Ascending aorta (tissue), 2 donors: ENCODE measurements around the gene DIAPH2. TPM values are rescaled to one million over a fixed set of nuclear protein-coding genes. Genes with fewer than 3 reads are reported as not detected.

ENCODE experiments used
- DNase-seq, 2 donors: peaks; one replicate each; pipeline ENCODE4 v3.0.0-alpha.2; 2019; ENCODE audit warnings: low spot score in 2 of 2
- H3K27ac ChIP-seq, 2 donors: fragments of 200-600 bp; sonication (generic); one replicate each; pipeline ENCODE4 v1.5.1; 2016 to 2017; ENCODE audit warnings: mild to moderate bottlenecking in 1 of 2
- H3K27me3 ChIP-seq: fragments of 200-600 bp; sonication (generic); one replicate; pipeline ENCODE4 v1.5.1; 2017
- H3K36me3 ChIP-seq, 2 donors: fragments of 200-600 bp; sonication (generic); one replicate each; pipeline ENCODE4 v1.5.1; 2016
- H3K4me1 ChIP-seq, 2 donors: fragments of 200-600 bp; sonication (generic); one replicate each; pipeline ENCODE4 v1.5.1; 2016 to 2017; ENCODE audit warnings: mild to moderate bottlenecking in 1 of 2
- H3K4me3 ChIP-seq, 2 donors: fragments of 200-600 bp; sonication (generic); one replicate each; pipeline ENCODE4 v1.5.1; 2016 to 2017; ENCODE audit warnings: mild to moderate bottlenecking in 1 of 2
- H3K9me3 ChIP-seq, 2 donors: fragments of 200-600 bp; sonication (generic); one replicate each; pipeline ENCODE4 v1.5.1; 2016
- intact Hi-C: fragments of 100-400 bp; cut with DNase I; formaldehyde crosslinking; loops from one replicate; pipeline ENCODE4 v1.15.1; 2023
- total RNA-seq: library from RNA; depleted of rRNA; stranded (reverse); fragments of >200 nt; gene quantifications from one replicate; pipeline ENCODE4 v1.1.0, GENCODE V29; 2016
- TF ChIP-seq, protein P1 (sequence below), 3 experiments: fragments of 200-600 bp in 2 of 3; fragments of 450-650 bp in 1 of 3; sonication (generic) in 2 of 3; IDR thresholded peaks; one replicate each; pipeline ENCODE4 v1.5.1; 2016 to 2019; ENCODE audit warnings: antibody characterized with exemption in 3 of 3, mild to moderate bottlenecking in 1 of 3, moderate library complexity in 1 of 3

The DIAPH2 gene
- total RNA-seq, 1 donor from 2014 or later = 27.9 TPM

DNA sequence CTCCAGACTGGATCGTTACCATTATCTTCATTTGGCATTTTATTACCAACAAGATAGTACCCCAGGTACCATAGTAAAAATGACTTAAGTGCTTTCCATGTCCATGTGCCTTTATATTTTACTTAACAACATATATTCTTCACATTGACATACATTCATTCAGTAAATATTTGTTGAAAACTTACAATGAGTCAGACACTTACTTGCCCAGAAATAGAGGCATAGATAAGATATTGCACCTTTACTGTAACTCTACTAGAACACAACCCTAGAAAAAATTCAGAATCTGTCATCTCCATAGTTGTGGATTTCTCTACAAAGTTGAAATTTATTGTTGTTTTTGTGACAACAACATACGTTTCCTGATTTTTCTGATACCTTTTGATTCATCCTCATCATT is 839.7 kb downstream of the DIAPH2 start:
- H3K27me3 ChIP-seq = no peaks in the 10 kb centered on the region
- no peaks in the 10 kb centered on the region for H3K9me3 ChIP-seq
- H3K4me1 ChIP-seq = no peaks in the 10 kb centered on the region
- H3K4me3 ChIP-seq = no peak overlapping the region
- TF ChIP-seq, protein P1, sequence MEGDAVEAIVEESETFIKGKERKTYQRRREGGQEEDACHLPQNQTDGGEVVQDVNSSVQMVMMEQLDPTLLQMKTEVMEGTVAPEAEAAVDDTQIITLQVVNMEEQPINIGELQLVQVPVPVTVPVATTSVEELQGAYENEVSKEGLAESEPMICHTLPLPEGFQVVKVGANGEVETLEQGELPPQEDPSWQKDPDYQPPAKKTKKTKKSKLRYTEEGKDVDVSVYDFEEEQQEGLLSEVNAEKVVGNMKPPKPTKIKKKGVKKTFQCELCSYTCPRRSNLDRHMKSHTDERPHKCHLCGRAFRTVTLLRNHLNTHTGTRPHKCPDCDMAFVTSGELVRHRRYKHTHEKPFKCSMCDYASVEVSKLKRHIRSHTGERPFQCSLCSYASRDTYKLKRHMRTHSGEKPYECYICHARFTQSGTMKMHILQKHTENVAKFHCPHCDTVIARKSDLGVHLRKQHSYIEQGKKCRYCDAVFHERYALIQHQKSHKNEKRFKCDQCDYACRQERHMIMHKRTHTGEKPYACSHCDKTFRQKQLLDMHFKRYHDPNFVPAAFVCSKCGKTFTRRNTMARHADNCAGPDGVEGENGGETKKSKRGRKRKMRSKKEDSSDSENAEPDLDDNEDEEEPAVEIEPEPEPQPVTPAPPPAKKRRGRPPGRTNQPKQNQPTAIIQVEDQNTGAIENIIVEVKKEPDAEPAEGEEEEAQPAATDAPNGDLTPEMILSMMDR (IDR thresholded peaks at IDR 0.05) = no peak
- H3K36me3 ChIP-seq = no peaks in the 10 kb centered on the region
- no peak overlapping the region for H3K27ac ChIP-seq
- no peak for DNase-seq
- intact Hi-C loops = loop anchor here (10.0 kb wide), 1 partner anchor 550 kb away; no protein-coding TSS in a partner anchor

GRCh38 chrX:97524997-97525396 is 840.4 kb downstream of the DIAPH2 start:
- H3K4me1 ChIP-seq = no peaks in the 10 kb centered on the region
- no peaks in the 10 kb centered on the region for H3K36me3 ChIP-seq
- intact Hi-C loops = loop anchor here (10.0 kb wide), 1 partner anchor 550 kb away; no protein-coding TSS in a partner anchor
- H3K9me3 ChIP-seq = peaks cover 0 to 5% of the 10 kb centered on the region in 2 donors
- TF ChIP-seq, protein P1 (IDR thresholded peaks at IDR 0.05) = no peak
- H3K27ac ChIP-seq = no peak overlapping the region
- no peaks in the 10 kb centered on the region for H3K27me3 ChIP-seq
- no peak overlapping the region for H3K4me3 ChIP-seq
- no peak for DNase-seq

DNA sequence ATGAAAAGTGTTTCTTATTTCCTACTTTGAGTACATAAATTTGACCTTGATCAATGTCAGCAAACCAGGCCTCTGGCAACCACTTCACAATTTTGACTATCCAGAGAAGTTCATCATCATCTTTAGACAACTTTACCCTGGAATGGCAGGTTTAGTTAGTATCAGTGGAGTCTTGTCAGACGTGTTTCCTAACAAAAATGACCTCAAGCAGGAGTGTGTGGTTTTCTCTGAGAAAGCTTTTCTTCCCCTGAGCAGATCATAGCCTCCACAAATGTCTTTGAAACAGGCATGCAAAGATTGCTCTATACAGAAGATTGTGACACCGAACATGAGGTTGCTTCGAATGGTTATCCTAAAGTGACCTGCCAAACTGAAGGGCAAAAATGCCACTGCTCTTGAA is 841.3 kb downstream of the DIAPH2 start:
- TF ChIP-seq, protein P1 (IDR thresholded peaks at IDR 0.05) = no peak
- intact Hi-C loops = loop anchor here (10.0 kb wide), 1 partner anchor 551 kb away; no protein-coding TSS in a partner anchor
- H3K4me1 ChIP-seq = no peaks in the 10 kb centered on the region
- H3K9me3 ChIP-seq = peaks cover 3 to 15% of the 10 kb centered on the region in 2 donors
- no peak overlapping the region for H3K27ac ChIP-seq
- H3K27me3 ChIP-seq = no peaks in the 10 kb centered on the region
- no peak overlapping the region for H3K4me3 ChIP-seq
- no peak for DNase-seq
- H3K36me3 ChIP-seq = no peaks in the 10 kb centered on the region

DNA sequence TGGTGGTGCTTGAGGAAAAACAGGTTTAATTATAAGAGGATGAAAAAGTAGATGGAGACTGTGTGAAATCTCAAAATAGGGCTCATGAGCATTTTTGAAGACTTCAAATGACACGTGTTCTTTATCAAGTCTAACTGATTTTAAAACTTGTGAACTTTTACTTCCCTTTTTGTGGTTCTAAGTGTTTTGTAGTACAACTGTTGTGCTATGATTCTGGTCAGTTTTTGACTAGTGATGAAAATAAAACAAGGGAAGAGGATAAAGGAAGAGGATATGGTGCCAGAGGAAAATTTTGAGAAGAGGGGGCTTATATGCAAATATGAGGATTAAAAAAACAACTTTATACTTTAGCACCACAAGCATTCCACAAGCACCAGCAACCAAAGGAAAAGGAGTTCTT is 843.1 kb downstream of the DIAPH2 start:
- intact Hi-C loops = loop anchor here (10.0 kb wide), 1 partner anchor 553 kb away; no protein-coding TSS in a partner anchor
- no peak for DNase-seq
- TF ChIP-seq, protein P1 (IDR thresholded peaks at IDR 0.05) = no peak
- no peaks in the 10 kb centered on the region for H3K36me3 ChIP-seq
- no peaks in the 10 kb centered on the region for H3K4me1 ChIP-seq
- H3K9me3 ChIP-seq = peaks cover 6 to 23% of the 10 kb centered on the region in 2 donors
- no peaks in the 10 kb centered on the region for H3K27me3 ChIP-seq
- H3K27ac ChIP-seq = no peak overlapping the region
- H3K4me3 ChIP-seq = no peak overlapping the region

DNA sequence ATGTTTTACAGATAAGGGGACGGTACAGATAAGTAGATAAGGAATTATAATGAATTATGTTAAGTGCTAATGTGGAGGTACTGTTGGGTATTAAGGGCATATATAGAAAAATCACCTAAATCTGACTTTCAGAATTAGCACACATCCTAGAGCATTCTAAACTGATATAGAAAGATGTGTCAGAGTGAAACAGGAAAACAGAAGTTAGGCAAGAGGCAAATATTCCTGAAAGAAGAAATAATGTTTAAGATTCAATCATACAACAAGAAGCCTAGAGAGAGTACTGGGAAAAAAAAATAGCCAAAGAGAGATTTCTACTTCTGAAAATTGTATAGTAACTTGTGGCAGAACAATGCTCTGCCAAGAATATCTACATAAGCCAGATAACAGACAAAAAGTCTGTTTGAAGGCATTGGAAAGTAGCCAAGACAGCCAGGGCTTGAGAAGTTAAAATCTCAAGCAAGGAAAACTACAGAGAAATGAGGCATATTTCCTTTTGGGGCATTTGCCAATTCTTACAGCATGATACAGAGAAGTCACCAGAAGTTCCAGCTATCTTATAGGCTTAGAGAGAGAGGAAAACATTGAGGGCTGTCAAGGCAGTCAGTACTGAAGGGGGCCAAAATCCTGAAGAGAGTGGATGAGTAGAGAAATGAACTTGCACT is 845.0 kb downstream of the DIAPH2 start:
- Histone ChIP-seq H3K9me3 (peaks cover 6 to 23% of the 10 kb centered on the region in 2 donors), H3K27ac (no peak overlapping the region), H3K4me1 (no peaks in the 10 kb centered on the region), H3K27me3 (no peaks in the 10 kb centered on the region), H3K36me3 (no peaks in the 10 kb centered on the region), H3K4me3 (no peak overlapping the region)
- TF ChIP-seq, protein P1 (IDR thresholded peaks at IDR 0.05) = no peak
- intact Hi-C loops = loop anchor here (10.0 kb wide), 1 partner anchor 555 kb away; no protein-coding TSS in a partner anchor
- DNase-seq = no peak
